HG02943 (cell line): ENCODE data around the gene CHN2.

Experiments used
- ATAC-seq: cut with Tn5 transposase; IDR thresholded peaks from one replicate; pipeline ENCODE4 v1.9.1; 2021; ENCODE audit warnings: mild to moderate bottlenecking, low read depth, moderate library complexity; ENCODE audit not compliant: unreplicated experiment

The CHN2 gene

DNA sequence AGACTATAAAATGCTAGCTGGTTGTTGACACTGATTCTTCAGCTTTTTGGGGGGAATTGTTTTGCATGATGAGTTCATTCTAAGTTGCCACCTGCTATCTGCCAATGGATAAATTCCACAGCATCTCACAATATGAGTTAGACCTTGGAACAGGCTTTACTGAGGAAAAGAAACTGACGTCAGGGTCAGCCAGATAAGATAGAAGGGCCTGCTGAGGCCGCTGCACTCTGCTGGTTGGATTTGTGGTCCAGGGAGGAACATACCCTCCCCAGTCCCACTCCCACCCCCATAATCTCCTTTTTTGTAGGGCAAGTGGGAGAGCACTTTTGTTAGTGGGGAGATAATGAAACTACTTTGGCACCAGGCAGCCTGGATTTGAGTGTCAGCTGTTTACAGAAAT is 258.4 kb downstream of the CHN2 start:
- no peak for ATAC-seq

DNA sequence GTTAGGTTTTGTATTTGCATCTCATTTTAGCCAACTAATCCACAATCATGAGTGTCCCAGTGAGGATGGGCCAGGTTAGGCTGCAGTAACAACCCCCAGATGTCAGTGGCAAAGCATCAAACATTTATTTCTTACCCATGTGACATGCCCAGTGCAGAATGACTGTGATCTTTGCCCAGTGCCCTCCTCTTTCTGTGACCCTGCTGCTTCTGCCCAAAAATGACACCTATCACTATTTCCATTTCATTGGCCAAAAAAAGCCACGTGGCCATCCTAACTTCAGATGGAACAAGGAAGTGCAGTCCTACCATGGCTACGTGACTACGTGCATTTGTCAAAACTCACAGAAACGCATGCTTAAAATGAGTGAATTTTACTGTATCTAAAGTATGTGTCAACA is 259.9 kb downstream of the CHN2 start:
- no peak for ATAC-seq

DNA sequence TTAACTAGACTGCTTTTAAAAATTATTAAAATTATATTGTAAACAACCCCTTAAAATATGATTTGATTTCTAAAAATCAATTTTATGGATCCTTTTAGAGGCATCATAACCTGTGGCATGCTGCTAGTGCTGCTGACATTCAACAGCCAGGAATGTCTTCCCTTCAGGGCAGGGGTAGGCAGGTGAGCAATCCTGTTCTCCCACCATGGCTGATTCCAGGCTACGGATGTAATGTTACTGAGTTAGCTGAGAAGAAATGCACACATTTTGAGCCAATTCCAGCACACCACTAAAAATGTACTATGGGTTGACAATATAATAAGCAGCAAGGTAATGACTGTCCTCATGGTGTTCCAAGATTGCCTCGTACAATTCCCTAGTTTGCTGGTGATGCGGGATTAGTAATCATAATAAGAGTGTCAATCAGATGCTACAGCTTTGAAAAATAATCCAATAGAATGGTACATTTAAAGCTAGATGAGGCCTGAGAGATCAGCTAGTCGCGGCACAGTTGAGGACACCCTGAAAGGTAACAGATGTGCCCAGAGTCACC is 260.4 kb downstream of the CHN2 start:
- no peak for ATAC-seq

DNA sequence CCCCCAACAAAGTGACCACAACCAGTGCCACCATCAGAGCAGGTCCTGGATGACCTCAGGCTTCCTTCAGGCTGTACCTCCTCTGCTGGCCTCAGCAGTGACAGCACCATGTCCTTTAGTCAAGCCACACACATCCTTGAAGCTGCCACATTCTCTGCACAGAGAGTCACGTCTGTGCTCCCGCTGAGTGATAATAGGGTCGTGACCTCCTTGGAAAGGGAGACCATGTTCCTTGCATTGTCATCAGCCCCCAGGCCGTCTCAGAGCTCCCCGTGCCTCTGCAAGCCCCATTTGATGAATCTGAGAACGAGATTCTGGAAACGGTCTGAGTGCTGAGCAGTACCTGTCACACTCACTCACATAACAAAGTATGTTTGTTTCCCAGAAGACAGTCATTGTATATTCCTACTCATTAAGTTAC is 262.6 kb downstream of the CHN2 start:
- ATAC-seq: no peak

DNA sequence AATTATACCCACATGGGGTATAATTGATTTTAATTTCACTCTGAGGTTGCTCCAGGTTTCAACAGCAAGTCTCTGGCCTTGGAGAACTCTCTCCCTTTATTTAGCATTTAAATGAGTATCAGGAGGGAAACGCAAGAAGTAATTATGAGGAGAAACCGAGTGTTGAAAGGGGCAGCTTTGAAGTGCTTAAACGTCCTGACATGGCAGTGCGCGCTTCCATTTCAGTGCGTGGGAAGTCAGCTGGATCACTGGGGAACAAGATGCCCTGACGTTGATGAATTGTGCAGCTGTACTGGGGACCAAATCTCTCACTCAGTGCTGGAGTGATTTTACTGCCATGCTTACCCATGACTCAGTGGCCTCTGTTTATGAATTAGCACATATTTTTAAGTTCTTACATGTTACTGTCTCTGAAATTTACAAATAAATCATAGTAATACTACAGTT is 263.0 kb downstream of the CHN2 start:
- no peak for ATAC-seq

DNA sequence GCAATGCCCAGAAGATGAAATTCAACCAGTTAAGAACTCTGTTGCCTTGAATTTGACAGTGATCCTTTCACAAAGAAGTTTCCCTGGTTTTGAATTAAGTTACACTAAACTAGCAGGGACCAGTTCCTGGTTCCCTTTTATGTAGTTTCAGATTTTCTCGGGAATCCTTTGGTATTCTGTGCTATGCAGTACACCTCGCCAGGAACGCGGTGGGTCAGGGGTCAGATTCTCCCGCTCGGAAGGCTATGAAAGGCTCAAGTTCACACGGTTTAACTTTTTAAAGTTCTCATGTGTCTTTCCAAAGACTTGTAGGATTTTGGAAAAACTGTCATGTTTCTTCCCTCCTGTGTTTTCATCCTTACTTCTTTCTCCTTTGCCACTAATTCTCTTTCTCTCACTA is 264.4 kb downstream of the CHN2 start:
- ATAC-seq: no peak

DNA sequence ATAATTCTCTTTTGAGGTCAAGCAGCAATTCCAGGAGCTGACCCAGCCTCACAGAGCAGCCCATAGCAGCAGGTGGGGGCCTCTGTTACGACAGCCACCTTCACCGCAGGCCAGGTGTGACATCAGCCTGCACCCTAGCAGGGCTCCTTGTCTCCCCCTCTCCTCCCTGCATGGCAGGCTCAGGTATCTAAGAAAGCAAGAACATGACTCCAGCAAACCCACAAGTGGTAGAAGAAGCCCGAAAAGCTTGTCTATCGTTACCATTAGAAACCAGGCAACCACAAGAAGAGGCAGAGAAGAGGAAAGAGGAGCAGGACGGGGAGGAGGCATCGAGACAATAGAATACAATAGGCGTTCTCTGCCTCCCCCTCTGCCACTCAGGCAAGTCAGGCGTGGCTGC is 265.0 kb downstream of the CHN2 start:
- ATAC-seq: no peak

DNA sequence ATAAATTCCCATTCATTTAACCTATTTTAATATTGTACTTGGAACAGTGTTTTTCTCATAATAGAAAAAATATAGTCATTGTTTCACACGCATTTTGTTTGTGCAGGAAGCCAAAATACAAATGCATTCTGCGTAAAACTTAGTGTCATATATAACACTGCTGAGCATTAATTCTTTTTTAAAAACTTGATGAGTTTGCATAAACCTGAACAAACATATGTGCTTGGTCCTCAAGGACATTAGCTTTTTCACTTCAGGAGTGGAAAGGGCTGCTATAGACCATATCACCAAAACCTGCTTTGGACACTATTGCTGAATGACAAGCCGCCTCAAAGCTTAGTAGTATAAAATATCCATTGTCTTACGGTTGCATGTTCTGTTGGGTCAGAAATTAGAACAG is 267.4 kb downstream of the CHN2 start:
- no peak for ATAC-seq

DNA sequence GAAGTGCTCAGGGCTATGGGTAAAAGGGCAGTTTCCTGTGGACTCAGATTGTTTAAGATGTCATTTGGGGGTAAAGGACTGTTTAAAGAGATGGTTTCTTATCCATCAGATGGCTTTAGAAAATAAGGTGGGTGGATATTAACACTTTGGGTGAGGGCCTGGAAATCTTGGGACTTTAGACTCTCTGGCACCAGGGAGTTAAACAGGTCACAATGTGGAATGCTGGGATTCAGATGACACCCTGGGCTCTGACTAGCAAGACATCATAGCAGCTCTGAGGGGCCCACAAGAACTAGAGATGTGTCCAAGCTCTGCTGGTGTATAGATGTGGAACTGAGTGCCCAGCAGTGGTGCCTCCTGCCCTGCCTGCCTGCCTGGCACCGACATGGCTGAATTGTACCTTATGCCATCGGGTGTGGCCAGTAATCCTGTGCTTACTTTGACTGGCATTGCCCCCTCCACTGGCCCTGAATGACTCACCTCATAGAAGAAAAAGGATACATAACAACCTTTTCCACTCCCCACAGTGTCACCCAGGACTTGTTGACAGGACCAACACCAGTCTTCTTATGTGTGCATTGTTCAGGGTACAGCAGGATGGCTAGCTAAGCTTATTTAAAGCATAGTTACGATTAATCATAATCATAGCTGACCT is 269.1 kb downstream of the CHN2 start:
- ATAC-seq: no peak

DNA sequence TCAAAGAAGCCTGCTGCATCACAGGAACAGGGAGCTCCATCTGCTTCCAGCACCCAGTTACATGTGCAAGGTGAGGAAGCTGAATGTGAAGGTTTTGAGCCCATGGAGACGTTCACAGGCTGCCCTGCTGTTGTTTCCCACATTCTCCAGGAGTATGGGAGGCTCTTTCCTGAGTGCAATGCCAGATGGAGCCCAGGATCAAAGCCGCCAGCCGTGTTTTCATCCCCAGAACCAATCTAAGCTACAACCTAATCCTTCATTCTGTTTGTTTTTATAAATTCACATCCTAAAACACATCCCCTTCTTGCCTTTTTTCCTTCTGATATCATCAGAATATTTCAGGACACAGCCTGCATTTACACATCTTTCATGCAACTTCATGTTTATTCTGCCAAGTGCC is 270.2 kb downstream of the CHN2 start:
- no peak for ATAC-seq

DNA sequence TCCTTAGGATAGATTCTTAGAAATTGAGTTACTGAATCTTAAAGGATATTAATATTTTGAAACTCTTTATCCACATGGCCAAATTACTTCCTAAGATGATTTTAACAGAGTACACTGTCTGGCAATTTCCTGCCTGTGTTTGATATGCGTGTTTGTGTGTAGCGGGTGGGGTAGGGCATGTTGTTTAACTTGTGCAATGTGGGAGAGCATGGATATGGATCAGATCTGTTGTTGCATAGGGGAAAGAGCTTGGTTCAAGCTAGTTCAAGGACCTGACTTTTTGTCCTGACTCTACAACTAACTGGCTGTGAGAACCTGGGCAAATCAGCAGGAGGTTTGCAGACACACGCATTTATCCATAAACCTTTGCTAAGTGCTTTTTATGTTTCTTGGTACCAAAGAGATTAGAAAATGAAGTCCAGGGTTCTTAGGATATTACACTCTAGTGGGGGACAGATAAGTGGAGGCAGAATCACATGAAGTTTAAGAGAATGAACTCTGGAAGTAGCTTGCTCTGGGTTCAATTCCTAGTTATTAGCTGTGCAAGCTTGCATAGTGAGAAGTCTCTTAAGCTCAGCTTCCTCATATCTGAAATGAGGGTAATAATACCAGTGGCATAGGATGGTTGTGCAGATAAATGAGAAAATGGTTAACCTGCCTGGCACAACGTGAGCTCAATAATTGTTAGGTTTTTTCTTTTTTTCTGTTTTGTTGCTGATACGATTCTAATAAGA is 272.8 kb downstream of the CHN2 start:
- ATAC-seq: no peak

DNA sequence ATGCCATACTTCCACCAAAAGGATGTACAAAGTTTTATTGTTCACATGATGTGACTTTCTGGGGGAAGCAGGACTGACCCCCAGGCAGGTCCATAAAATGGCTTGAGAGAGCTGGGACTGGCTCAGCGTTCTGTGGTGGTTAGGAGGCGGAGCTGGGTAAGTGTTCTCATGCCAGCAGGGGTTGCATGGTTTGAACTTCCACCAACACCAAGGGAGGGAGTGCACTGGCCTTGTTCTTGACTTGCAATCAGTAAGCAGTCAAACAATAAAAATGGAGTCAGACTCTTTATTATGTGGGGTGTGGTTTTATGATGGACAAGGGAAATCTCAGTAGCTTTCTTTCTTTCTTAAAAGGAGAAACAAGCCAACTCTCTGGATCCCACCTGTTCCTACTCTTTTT is 273.6 kb downstream of the CHN2 start:
- no peak for ATAC-seq

DNA sequence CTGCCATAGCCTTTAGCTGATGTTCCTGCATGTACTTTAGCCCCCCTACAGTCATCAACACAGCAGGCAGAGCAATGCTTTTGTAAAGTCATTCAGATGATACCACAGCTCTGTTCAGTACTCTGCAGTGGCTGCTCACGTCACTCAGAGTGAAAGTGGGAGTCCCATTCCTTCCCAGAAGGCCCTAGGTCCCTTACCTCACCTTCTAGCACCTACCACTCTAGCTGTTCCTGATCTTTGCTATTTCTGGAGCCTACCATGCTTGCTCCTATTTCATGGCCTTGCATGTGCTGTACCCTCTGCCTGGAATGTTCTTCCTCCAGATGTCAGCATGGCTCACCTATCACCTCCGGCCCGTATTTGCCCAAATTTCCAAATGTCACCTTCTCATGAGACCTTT is 274.7 kb downstream of the CHN2 start:
- ATAC-seq: no peak

DNA sequence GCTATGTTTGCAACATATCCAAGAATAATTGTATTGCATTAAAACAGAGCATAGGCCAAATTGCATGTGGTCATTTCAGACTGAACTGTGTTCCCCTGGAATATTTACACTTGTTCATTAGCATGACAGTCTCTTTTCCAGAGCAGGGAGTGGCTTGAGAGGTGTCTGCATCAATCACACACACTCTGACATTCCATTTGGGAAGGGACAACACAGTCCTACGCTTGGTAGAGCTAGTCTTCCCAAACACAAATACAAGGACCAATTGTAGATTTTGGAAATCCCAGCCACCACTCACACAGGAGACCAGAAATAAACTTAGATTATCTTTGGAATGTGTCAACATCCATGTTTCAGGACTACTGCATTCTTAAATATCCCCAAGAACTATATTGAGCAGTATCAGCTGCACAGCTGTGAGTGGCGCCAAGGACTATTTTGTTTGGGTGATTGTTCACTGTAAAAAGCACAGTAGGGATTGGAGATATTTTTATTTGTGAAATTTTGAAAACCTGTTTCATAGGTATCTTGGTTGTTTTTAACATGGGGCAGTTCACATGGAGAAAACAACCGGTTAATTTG is 275.5 kb downstream of the CHN2 start:
- no peak for ATAC-seq

DNA sequence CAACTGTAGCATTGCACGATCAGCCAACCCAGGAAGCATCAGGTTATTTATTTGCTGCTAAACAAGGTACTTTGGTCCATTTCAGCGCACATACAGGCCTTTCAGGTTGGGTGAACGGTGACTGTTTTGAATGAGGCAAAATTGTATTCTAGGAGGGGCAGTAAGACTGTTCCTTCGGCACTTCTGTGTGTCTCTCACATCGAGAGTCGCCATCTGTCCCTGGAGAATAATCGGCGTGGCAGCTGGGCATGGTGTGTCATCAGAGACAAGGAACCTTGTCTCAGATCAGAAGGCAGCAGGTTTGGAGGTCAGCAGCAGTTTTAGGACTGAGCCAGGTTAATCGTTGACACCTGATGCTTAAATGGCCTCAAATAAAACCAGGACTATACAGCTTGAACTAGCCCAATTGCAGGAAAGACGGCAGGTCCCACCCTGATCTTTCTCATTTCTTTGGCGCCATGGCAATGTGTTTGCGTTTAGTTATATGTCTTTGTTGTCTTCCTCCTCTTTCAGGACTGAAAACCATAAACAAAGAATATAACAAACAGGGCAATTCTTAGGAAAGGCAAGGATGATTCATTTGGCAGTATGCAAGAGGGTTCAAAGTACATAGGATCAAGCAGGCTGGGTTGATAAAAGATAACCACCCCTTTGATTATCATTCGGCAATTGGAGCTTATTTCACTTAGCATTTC is 277.0 kb downstream of the CHN2 start:
- ATAC-seq: no peak

DNA sequence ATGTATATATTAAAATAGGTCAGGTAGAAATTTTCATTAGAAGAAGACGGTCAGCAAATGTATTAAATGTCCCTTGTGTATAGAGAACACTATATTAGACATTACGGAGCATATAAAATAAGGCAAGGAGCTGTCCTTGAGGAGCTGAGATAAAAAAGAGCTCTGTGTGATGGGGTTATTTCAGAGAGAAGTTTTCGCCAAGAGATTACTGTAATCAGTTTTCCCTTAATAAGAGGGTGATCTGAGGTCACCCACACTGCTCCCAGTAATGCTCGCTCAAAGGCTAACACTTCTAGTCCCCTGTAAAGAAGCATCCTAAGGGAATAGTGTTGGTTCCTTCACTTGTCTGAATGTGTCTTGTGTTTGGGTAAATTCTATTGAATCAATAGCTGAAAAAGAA is 282.3 kb downstream of the CHN2 start:
- ATAC-seq: no peak

DNA sequence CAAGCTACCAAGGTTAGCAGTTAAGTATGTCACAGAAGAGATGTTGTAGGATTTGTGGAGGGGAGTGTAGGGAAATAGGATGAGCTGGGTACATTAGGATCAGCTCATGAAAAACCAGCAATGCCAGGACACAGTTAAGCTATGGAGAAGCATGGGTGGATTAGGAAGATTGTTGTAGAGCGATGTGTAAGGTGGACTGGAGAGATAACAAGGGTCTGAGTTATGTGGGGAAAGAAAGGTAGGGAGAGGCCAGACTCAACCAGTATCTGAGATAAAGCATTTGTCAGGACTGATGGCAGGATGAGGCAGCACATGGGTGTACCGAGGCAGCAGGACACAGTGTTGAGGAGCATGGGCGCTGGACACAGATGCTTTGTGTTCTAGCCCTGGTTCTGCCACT is 283.7 kb downstream of the CHN2 start:
- no peak for ATAC-seq

DNA sequence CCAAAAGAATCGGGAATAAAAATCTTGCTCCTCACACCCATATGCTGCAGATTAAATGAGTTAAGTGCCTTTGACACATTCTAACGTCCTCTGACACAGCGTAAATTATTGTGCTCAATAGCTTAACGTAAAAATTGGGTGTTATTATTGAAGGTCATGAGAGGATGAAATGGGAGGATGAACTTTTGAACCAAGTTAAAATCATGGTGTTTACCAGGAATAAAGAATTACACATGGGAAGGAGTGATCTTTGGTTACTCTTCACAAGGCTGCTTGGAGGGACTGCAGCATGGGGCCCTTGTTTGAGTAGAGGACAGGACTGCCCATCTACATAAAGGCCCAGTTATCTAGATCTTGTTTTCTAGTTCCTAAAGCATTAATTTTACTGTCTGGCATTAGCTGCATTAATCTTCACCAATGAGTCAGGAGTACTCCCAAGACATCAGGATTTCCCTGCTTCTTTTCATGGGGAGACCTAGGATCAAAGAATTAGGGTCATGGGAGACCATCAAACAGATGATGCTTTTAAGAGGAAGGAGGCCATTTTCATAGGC is 284.2 kb downstream of the CHN2 start:
- ATAC-seq: no peak

DNA sequence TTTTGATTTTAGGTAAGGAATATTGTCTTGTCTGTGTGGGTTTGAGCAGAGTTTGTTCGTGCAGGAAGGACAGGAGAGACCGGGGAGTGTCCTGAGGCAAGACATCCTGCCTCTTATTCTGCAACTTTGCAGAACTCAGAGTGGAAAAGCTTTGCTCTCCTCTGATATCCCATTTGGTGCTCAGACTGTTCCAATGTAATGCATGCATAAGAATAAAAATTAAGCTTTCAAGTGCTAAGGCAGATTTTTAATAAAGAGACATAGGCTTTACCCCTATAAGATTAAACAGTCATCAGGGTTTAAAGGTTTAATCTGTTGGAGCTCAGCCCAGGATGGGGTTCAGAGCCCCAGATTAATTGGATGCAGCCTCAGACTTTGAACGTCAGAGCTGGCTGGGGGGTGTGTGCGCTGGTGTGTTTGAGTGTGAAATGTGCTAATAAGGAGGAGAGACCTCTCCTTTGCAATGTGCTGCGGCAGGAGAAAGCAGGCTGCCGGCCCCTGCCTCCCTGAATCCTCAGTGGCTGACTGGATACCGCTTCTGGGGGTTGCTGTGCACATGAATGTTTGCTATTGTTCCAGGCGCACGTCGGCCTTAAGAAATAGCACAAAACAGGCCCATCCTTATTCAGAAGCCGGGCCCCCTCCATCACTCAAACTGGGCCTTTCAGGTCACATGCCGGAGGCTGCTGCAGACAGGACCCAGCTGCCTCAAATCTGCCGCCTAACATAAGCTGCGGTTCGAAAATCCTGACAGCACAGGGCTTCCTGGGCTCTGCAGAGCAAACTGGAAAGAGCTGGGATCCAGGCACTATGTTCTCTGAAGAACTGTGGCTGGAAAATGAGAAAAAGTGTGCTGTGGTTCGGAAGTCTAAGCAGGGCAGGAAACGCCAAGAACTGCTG is 285.0 kb downstream of the CHN2 start:
- ATAC-seq: no peak

DNA sequence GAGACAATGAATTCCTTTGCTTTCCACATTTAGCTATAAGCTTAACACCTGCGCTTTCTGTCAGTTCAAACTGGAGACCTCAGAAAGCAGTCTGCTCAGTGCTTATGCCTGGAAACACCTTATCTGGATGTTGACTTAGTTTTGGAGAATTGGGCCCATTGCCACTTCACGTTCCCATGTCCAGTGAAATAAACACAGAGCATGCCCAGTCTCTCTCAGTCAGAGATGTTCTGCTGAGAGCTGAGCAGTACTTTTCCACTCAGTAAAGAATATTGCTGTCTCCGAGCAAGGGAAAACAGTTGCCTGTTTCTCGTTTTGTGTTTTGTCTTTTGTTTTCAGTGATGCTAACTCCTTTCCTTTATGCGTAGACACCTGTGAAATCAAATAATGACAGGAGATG is 285.9 kb downstream of the CHN2 start:
- no peak for ATAC-seq
